HepG2 (cell line): ENCODE results near the gene ADAMTSL4. TPM values are rescaled to one million over a fixed set of nuclear protein-coding genes. Genes with fewer than 3 reads are reported as not detected.

Experiments used
- ATF1 ChIP-seq: IDR thresholded peaks from 2 replicates; pipeline ENCODE4 v1.6.1; 2016; ENCODE audit warnings: mild to moderate bottlenecking, control low read depth
- CEBPB ChIP-seq: IDR thresholded peaks from 2 replicates; pipeline ENCODE4 v1.6.1; 2011; ENCODE audit warnings: low read depth, low read length, improper control_type of control experiment, borderline replicate concordance
- CEBPG ChIP-seq: IDR thresholded peaks from 2 replicates; pipeline ENCODE4 v1.6.1; 2016
- ELK4 ChIP-seq: sonication (generic); formaldehyde crosslinking; IDR thresholded peaks from 2 replicates; pipeline ENCODE4 v1.9.0; 2021; ENCODE audit warnings: missing genetic modification reagents, borderline replicate concordance
- FOXP4 ChIP-seq: sonication (generic); formaldehyde crosslinking; IDR thresholded peaks from 2 replicates; pipeline ENCODE4 v1.4.0; 2020; ENCODE audit warnings: missing genetic modification reagents
- LBX2 ChIP-seq: sonication (generic); formaldehyde crosslinking; IDR thresholded peaks from 2 replicates; pipeline ENCODE4 v1.5.0; 2020; ENCODE audit warnings: missing genetic modification reagents, mild to moderate bottlenecking, borderline replicate concordance
- NAIF1 ChIP-seq: sonication (generic); formaldehyde crosslinking; IDR thresholded peaks from 2 replicates; pipeline ENCODE4 v1.5.0; 2020; ENCODE audit warnings: mild to moderate bottlenecking, missing genetic modification reagents, borderline replicate concordance
- NR2C2 ChIP-seq: sonication (generic); formaldehyde crosslinking; IDR thresholded peaks from 2 replicates; pipeline ENCODE4 v1.4.0; 2020; ENCODE audit warnings: missing genetic modification reagents, mild to moderate bottlenecking, moderate library complexity, borderline replicate concordance
- POLR2G ChIP-seq: fragments of 200-400 bp; formaldehyde crosslinking; IDR thresholded peaks from 2 replicates; pipeline ENCODE4 v1.6.1; 2018; ENCODE audit warnings: mild to moderate bottlenecking, low read depth, low read length, moderate library complexity
- SP5 ChIP-seq: IDR thresholded peaks from 2 replicates; pipeline ENCODE4 v1.6.1; 2016; ENCODE audit warnings: low read depth, borderline replicate concordance
- TEAD3 ChIP-seq: optimal IDR thresholded peaks from 2 replicates; pipeline ENCODE3; 2016; ENCODE audit warnings: borderline replicate concordance
- TGIF2 ChIP-seq: IDR thresholded peaks from 2 replicates; pipeline ENCODE4 v1.6.1; 2016; ENCODE audit warnings: control low read depth, missing compliant biosample characterization
- ZBTB37 ChIP-seq: sonication (generic); formaldehyde crosslinking; IDR thresholded peaks from 2 replicates; pipeline ENCODE4 v1.4.0; 2020; ENCODE audit warnings: mild to moderate bottlenecking, missing genetic modification reagents
- ZBTB7A ChIP-seq: sonication (generic); formaldehyde crosslinking; IDR thresholded peaks from 2 replicates; pipeline ENCODE4 v1.8.0; 2022; ENCODE audit warnings: mild to moderate bottlenecking, missing genetic modification reagents
- ZNF281 ChIP-seq: sonication (generic); formaldehyde crosslinking; IDR thresholded peaks from 2 replicates; pipeline ENCODE4 v1.4.0; 2020; ENCODE audit warnings: missing genetic modification reagents, borderline replicate concordance
- polyA plus RNA-seq, 8 experiments: library from polyadenylated mRNA; depleted of rRNA in 3 of 8; stranded (reverse) in 7 of 8; unstranded in 1 of 8; fragments of >200 nt; fragmentation: Illumina TruSeq in 4 of 8; extraction: Trizol in 4 of 8; gene quantifications; 2 replicates each; pipeline versions ENCODE4 v1.2.1 to v1.2.3, GENCODE V29; 2011 to 2016; ENCODE audit warnings: low read depth in 4 of 8, missing spikeins in 1 of 8, mixed read lengths in 1 of 8; ENCODE audit not compliant: insufficient read depth in 1 of 8
- total RNA-seq, 5 experiments: library from RNA; depleted of rRNA; stranded (reverse); fragments of >200 nt; fragmentation: Illumina TruSeq; extraction: Trizol; gene quantifications; 2 replicates each; pipeline ENCODE4 v1.2.3, GENCODE V29; 2016; ENCODE audit warnings: low read depth in 1 of 5

Gene ADAMTSL4
- total and polyA plus RNA-seq, 2 of the 13 experiments (the other 11 are each of a cell fraction or from before 2014, with no cell fraction given), result 3.9 to 16.4 TPM

GRCh38 chr1:150564051-150564991 is 15.1 kb downstream of the ADAMTSL4 start (continued):
- TF ChIP-seq FOXP4, result peak; percentile 54; the same call in 1 of the 2 replicates
- peak; percentile 36; the same call in 1 of the 2 replicates for TF ChIP-seq POLR2G
- peak; percentile 67 for TF ChIP-seq TEAD3 (CRISPR knock-in tag)
- TF ChIP-seq LBX2 (CRISPR knock-in tag), result no peak
- TF ChIP-seq NR2C2 (CRISPR knock-in tag), result peak; percentile 28; the same call in 1 of the 2 replicates
- no peak for TF ChIP-seq ATF1
- TF ChIP-seq SP5 (CRISPR knock-in tag), result peak; percentile 14
- peak; percentile 66 for TF ChIP-seq CEBPG (CRISPR knock-in tag)
- TF ChIP-seq ELK4, result no peak
- TF ChIP-seq ZBTB37, result no peak
- peak; percentile 85 for TF ChIP-seq ZNF281 (CRISPR knock-in tag)
- TF ChIP-seq TGIF2 (CRISPR knock-in tag), result 0 out of 2 replicates have a peak, but pooled peaks have one; percentile 32
- no peak for TF ChIP-seq ZBTB7A (CRISPR knock-in tag)
- TF ChIP-seq NAIF1 (CRISPR knock-in tag), result 0 out of 2 replicates have a peak, but pooled peaks have one; percentile 21
- peak; percentile 49; the same call in 1 of the 2 replicates for TF ChIP-seq CEBPB
